GM10248 (cell line): ENCODE measurements around the gene UBR3.
"Not testable (repeated sequence)": the region's sequence is repeated elsewhere in the genome, so short reads cannot be mapped to it uniquely, and the experiment has no call there.

Experiments used
- CTCF ChIA-PET: fragments of 300-600 bp; sonication (Branson Sonifier 250); formaldehyde crosslinking; extraction: SDS; loops from one replicate; lab custom pipeline; 2021; ENCODE audit warnings: antibody characterized with exemption; lab: Yijun Ruan, JAX
- POLR2A ChIA-PET: fragments of 350-650 bp; sonication (Branson Sonifier 250); formaldehyde crosslinking; extraction: SDS; loops from one replicate; lab custom pipeline; 2020; ENCODE audit warnings: antibody characterized with exemption; lab: Yijun Ruan, JAX
- DNase-seq: peaks from one replicate; pipeline ENCODE4 v3.0.0; 2012; ENCODE audit errors: extremely low spot score
- CTCF ChIP-seq: IDR thresholded peaks from 2 replicates; pipeline ENCODE4 v1.5.1; 2012; ENCODE audit warnings: mild to moderate bottlenecking, low read depth; ENCODE audit errors: extremely low read depth, missing control alignments, control extremely low read depth

Gene UBR3

GRCh38 chr2:170123593-170123992, 296.3 kb downstream of the UBR3 start:
- ChIA-PET POLR2A (no interaction called here), CTCF (no interaction called here)
- no peak for TF ChIP-seq CTCF
- DNase-seq = no peak

GRCh38 chr2:170126138-170126728, 299.0 kb downstream of the UBR3 start:
- CTCF ChIA-PET = interaction anchor here (1.5 kb wide), 1 partner anchor 10 kb away, joined by 4 read pairs; no protein-coding TSS in a partner anchor
- POLR2A ChIA-PET, DNase-seq: not testable (repeated sequence)
